Central memory CD8-positive, alpha-beta T cell (primary cell): ENCODE data around the gene ABHD8.
"Not testable (repeated sequence)": the region's sequence is repeated elsewhere in the genome, so short reads cannot be mapped to it uniquely, and the experiment has no call there.

Experiments used
- ATAC-seq: fragments of 150-1000 bp; cut with Tn5 transposase; replicated peaks from 2 replicates; pipeline ENCODE4 v1.10.0; 2022; ENCODE audit warnings: mild to moderate bottlenecking, moderate FRiP score, moderate number of reproducible peaks; ENCODE audit not compliant: poor library complexity, severe bottlenecking; ENCODE audit errors: extremely low read depth
- DNase-seq, 2 donors: peaks; one replicate each; pipeline ENCODE4 v3.0.0; 2021; ENCODE audit warnings: low spot score in 2 of 2
- H3K27ac Mint-ChIP-seq: one replicate; pipeline ENCODE4 v1.8.0; 2022; ENCODE audit warnings: low read depth, mild to moderate bottlenecking, moderate library complexity, mixed read lengths
- H3K27me3 Mint-ChIP-seq: one replicate; pipeline ENCODE4 v1.8.0; 2022; ENCODE audit warnings: mixed read lengths
- H3K36me3 Mint-ChIP-seq: one replicate; pipeline ENCODE4 v1.8.0; 2022; ENCODE audit warnings: mild to moderate bottlenecking, moderate library complexity, mixed read lengths; ENCODE audit not compliant: insufficient read depth
- H3K4me1 Mint-ChIP-seq: one replicate; pipeline ENCODE4 v1.8.0; 2022; ENCODE audit warnings: mixed read lengths
- H3K4me3 Mint-ChIP-seq: one replicate; pipeline ENCODE4 v1.8.0; 2022; ENCODE audit warnings: mild to moderate bottlenecking, moderate library complexity, mixed read lengths
- H3K9me3 Mint-ChIP-seq: one replicate; pipeline ENCODE4 v1.8.0; 2022; ENCODE audit warnings: mixed read lengths

The ABHD8 gene

DNA sequence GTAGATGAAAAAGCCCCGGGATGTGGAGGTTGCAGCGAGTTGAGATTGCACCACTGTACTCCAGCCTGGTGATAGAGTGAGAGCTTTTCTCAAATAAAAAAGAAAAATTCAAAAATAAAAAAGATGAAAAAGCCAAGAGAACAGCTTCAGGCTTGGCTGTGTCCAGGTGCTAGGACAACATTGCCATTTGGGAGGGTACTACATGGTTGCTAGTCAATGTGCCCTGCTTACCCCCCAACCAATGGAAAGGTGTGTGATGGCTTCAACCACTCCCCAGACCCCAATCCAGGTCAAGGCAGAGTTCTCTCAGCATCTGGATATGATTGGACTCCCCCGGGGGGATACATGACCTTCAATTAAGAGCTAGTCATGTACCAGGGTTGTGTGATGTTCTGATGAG, 23.8 kb downstream of the ABHD8 start:
- peaks cover 21% of the 10 kb centered on the region for H3K36me3 Mint-ChIP-seq

DNA sequence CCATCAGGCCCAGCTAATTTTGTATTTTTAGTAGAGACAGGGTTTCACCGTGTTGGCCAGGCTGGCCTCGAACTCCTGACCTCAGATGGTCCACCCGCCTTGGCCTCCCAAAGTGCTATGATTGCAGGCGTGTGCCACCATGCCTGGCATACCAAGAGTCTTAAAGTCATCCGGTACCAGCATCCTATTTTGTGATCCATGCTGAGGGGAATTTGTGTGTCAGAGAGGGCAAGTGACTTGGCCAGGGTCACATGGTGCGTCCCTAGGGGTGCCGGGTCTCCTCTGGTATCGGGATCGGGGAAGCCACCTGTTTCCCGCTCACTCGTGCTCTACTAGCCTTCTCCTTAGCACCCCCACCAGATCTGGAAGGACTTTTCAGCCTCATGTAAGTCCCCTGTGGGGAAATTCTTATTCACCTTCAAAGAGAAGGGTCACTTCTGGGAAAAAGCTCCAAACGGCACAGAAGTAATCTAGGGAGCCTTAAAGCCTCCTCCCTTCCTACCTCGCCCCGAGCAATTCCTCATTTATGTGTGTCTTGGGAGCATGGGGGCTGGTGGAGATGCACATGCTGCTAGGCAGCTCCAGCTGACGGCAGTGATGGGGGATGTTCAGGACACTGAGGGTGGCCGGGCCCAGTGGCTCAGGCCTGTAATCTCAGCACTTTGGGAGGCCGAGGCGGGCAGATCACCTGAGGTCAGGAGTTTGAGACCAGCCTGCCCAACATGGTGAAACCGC, 27.6 kb downstream of the ABHD8 start:
- Mint-ChIP-seq H3K27ac (no peak overlapping the region), H3K4me3 (no peak overlapping the region)

More for the DNA sequence above, 23.8 kb downstream of the ABHD8 start:
- Mint-ChIP-seq H3K27me3 (no peaks in the 10 kb centered on the region), H3K27ac (no peak overlapping the region), H3K4me3 (no peak overlapping the region), H3K4me1 (peaks cover 13% of the 10 kb centered on the region), H3K9me3 (no peaks in the 10 kb centered on the region)
- no peak for ATAC-seq
- no peak for DNase-seq

DNA sequence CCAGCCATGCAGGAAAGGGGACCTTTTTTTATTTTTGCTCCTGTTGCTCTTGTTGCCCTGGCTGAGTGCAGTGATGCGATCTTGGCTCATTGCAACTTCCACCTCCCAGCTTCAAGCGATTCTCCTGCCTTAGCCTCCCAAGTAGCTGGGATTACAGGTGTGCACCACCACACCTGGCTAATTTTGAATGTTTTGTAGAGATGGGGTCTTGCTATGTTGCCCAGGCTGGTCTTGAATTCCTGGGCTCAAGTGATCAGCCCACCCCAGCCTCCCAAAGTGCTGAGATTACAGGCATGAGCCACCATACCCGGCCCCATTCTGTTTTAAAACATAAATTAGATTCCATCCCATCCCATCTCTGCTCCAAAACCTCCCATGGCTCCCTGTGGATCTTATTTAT, 28.3 kb downstream of the ABHD8 start:
- H3K27ac Mint-ChIP-seq, H3K4me3 Mint-ChIP-seq, DNase-seq, H3K9me3 Mint-ChIP-seq, ATAC-seq, H3K4me1 Mint-ChIP-seq, H3K27me3 Mint-ChIP-seq: not testable (repeated sequence)
- H3K36me3 Mint-ChIP-seq = peaks cover 49% of the 10 kb centered on the region

More for the DNA sequence above, 27.6 kb downstream of the ABHD8 start:
- DNase-seq (no peak), ATAC-seq (no peak)
- no peaks in the 10 kb centered on the region for H3K27me3 Mint-ChIP-seq
- H3K9me3 Mint-ChIP-seq = no peaks in the 10 kb centered on the region
- no peaks in the 10 kb centered on the region for H3K4me1 Mint-ChIP-seq
- H3K36me3 Mint-ChIP-seq = peaks cover 44% of the 10 kb centered on the region

DNA sequence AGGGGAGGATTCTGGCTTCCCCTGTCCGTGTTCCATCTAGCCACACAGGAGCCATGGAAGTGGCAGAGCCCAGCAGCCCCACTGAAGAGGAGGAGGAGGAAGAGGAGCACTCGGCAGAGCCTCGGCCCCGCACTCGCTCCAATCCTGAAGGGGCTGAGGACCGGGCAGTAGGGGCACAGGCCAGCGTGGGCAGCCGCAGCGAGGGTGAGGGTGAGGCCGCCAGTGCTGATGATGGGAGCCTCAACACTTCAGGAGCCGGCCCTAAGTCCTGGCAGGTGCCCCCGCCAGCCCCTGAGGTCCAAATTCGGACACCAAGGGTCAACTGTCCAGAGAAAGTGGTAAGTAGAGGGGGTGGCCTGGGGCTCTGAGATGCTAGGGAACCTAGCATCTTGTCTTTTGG, 34.5 kb downstream of the ABHD8 start:
- ATAC-seq (no peak), DNase-seq (no peak)
- peaks cover 45% of the 10 kb centered on the region for H3K36me3 Mint-ChIP-seq
- no peak overlapping the region for H3K27ac Mint-ChIP-seq
- H3K4me1 Mint-ChIP-seq = peaks cover 13% of the 10 kb centered on the region
- peak overlapping the region; percentile 72 for H3K4me3 Mint-ChIP-seq
- no peaks in the 10 kb centered on the region for H3K9me3 Mint-ChIP-seq
- H3K27me3 Mint-ChIP-seq = no peaks in the 10 kb centered on the region

DNA sequence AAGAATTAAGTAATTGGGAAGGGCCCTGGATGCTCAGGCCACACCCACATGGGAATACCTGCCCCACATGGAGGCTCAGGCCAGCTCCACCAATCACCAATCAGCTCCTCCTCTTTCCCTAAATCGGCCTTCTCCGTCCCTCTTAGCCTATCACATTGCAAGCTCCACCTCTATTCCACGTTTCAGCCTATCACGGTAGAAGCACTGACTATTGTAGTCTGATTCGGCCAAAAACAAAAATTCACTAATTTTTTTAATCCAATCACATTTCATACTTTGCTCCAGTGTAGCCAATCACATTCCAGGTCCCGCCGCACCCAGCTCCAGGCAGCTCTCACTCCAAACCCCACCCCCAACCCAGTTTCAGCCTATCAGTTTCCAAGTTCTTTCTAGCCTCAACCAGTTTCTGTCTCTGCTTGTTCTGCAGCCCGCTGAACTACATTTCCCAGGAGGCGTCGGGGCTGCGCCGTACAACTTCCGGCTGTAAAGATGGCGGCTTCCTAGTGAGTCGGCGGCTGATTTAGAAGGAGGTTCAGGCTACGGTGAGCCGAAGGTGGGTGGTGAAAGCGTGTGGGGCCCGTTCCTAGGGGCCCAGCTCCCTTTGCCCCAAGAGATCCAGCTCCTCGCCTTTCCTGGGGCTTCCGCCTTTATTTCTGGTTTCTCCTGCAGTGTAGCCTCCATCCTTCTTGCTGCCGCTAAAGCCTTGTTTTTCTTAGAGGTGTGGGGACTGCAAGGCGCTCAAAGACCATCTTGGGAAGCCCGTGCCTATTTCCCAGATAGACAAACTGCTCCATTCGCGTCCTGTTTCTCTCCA, 36.0 kb downstream of the ABHD8 start, which contains the start of gene BABAM1:
Gene BABAM1, plus strand, starts transcription at position 469 of the 814 bp plus-strand sequence. CDS start 1,364 bp downstream, outside the sequence.
- Mint-ChIP-seq H3K27ac (peak within 1 kb of the TSS; percentile 61), H3K9me3 (no peaks in the 10 kb centered on the region), H3K4me3 (peak within 1 kb of the TSS; percentile 72), H3K36me3 (peaks cover 36% of the 10 kb centered on the region), H3K4me1 (peaks cover 13% of the 10 kb centered on the region), H3K27me3 (no peaks in the 10 kb centered on the region)
- ATAC-seq = peak; percentile 95
- DNase-seq = peak; percentile 78 to 94

DNA sequence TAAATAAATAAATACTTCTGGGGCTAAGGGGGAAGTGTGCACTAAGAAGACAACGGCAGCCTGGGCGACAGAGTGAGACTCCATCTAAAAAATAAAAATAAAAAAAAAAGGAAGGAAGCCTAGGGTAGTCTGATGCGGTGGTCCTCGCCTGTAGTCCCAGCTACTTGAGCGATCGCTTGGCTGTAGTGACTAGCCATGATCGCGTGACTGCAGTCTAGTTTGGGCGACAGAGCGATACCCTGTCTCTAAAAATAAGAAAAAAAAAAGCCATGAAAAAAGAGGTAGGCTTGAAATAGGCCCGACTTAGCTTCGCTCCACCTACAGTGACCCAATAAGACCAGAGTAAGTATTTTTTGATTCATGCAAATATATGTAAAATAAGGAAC, 36.6 kb downstream of the ABHD8 start:
- Mint-ChIP-seq H3K9me3 (no peaks in the 10 kb centered on the region), H3K4me3 (peak overlapping the region; percentile 72), H3K36me3 (peaks cover 30% of the 10 kb centered on the region), H3K27ac (peak overlapping the region; percentile 61), H3K4me1 (peaks cover 13% of the 10 kb centered on the region), H3K27me3 (no peaks in the 10 kb centered on the region)
- no peak for DNase-seq
- ATAC-seq = peak; percentile 0

DNA sequence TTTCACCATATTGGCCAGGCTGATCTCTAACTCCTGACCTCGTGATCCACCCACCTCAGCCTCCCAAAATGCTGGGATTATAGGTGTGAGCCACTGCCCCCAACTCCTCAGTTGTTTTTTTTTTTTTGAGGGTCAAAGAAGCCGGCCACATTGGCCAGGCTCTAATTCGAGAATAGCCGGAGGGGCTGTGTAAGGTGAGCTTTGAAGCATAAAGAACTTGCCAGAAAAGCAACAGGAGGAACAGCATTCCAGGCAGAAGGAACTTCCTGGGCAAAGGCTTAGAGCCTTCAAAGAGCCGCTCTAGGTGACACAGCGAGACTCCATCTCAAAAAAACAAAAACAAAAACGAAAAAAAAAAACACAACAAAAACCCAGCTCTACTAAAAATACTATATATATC, 37.2 kb downstream of the ABHD8 start:
- peaks cover 25% of the 10 kb centered on the region for H3K36me3 Mint-ChIP-seq
- H3K27me3 Mint-ChIP-seq = no peaks in the 10 kb centered on the region
- no peak overlapping the region for H3K27ac Mint-ChIP-seq
- H3K9me3 Mint-ChIP-seq = no peaks in the 10 kb centered on the region
- peaks cover 14% of the 10 kb centered on the region for H3K4me1 Mint-ChIP-seq
- H3K4me3 Mint-ChIP-seq = no peak overlapping the region
- ATAC-seq = no peak
- DNase-seq = no peak

DNA sequence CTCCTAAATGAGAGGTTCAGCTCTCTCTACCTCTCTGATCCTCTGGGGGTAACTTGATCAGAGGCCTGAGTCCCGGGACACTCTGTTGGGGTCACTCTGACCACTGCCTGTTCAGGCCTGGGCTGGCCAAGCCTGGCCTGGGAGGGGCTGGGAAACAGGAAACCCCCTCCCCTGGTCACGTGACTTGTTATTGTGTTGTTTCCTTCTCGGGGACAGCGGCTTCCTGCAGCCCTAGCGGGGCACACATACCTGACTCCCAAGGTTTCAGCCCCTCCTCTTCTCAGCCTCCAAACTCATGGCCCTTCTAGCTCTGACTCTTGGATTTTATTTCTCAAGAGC, 38.6 kb downstream of the ABHD8 start, which contains the start of gene USHBP1:
Gene USHBP1, minus strand, starts transcription at position 105 of the 339 bp plus-strand sequence. CDS start 446 bp downstream, outside the sequence.
- Mint-ChIP-seq H3K9me3 (no peaks in the 10 kb centered on the region), H3K36me3 (peaks cover 16% of the 10 kb centered on the region), H3K4me3 (no peak within 1 kb of the TSS), H3K4me1 (peaks cover 20% of the 10 kb centered on the region), H3K27me3 (no peaks in the 10 kb centered on the region), H3K27ac (no peak within 1 kb of the TSS)
- no peak for DNase-seq
- ATAC-seq = no peak

DNA sequence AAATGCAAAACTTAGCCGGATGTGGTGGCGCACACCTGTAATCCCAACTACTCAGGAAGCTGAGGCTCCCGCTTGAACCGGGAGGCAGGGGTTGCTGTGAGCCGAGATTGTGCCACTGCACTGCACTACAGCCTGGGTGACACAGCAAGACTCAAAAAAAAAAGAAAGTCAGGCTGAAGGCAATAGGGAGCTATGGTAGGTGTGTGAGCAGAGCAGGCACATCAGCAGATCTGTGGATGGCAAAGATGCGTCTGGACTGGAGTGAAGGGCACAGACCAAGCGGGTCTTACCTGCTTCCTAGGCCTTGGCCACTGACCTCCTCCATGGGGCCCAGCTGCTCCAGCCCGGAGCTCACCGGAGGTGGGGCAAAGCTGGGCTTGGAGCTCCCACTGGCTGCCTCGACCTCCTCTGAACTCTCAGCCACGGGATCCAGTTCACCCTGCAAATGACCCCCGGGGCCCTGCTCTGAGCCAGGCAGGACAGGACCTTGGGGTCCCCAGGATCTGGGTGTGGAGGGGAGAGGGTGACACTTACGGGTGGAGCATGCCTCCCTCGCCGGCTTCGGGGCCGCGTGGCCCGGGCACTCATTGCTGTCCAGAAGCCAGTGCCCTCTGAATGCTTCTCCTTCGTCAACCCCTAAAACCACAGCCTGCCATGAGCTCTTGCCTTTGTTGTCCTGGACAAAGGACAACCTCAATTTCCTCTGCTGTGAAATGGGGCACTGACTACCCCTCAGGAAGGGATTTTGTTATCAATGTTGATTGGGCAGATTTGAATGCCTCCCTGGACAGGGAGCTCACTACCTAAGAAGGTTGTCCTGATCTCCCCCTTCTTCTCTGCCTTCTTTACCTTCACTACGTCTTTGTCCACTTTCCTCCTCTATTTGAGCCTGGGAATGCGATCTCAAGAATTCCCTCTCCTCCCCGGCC, 39.2 kb downstream of the ABHD8 start:
- no peak for DNase-seq
- Mint-ChIP-seq H3K36me3 (peaks cover 12% of the 10 kb centered on the region), H3K27ac (no peak overlapping the region), H3K9me3 (no peaks in the 10 kb centered on the region), H3K27me3 (no peaks in the 10 kb centered on the region), H3K4me3 (no peak overlapping the region), H3K4me1 (peaks cover 20% of the 10 kb centered on the region)
- no peak for ATAC-seq

DNA sequence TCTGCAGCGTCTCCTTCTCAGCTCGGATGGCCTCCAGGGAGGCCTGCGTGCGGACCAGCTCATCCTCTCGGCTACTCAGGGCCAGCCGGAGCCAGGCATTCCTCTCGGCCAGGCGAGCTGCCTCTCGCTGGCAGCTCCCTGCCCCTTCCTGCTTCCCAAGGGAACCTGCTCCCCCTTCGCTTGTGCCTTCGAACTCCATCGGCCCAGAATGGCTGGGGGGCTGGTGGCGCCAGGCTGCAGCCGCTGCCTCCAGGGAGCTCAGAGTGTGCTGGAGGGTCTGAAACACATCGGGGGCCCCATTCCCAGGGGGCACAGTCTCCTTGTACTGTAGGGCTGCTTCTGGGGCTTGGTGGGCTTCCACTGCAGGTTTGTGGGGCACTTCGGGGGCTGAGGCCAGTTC, 40.7 kb downstream of the ABHD8 start:
- no peaks in the 10 kb centered on the region for H3K27me3 Mint-ChIP-seq
- no peak for ATAC-seq
- H3K9me3 Mint-ChIP-seq = no peaks in the 10 kb centered on the region
- H3K4me1 Mint-ChIP-seq = peaks cover 13% of the 10 kb centered on the region
- no peak for DNase-seq
- H3K4me3 Mint-ChIP-seq = no peak overlapping the region
- H3K27ac Mint-ChIP-seq = no peak overlapping the region
- peaks cover 7% of the 10 kb centered on the region for H3K36me3 Mint-ChIP-seq

DNA sequence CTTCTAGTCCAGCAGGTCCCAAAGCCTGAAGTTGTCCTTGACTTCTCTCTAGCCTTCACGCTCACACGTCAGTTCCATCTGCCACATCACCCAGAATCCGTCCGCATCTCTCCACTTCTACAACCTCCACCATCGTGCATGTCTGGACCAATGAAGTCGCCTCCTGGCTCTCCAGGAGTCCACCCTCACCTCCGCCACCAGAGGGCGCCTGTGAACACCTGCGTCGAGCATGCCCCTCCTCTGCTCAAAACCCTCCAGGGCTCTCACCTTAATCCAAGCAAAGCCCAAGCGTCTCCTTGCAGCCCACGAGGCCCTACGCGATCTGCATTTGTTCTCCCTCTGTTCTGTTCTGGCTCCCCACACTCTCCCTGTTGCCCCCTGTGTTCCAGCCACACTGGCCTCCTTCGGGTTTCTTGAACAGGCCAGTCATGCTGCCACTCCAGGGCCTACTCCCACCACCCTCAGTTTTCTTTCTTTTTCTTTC, 42.3 kb downstream of the ABHD8 start:
- Mint-ChIP-seq H3K4me3 (no peak overlapping the region), H3K9me3 (no peaks in the 10 kb centered on the region), H3K27ac (no peak overlapping the region), H3K36me3 (no peaks in the 10 kb centered on the region), H3K27me3 (no peaks in the 10 kb centered on the region), H3K4me1 (peaks cover 6% of the 10 kb centered on the region)
- DNase-seq (peak; percentile 83 to 88), ATAC-seq (peak; percentile 100)

DNA sequence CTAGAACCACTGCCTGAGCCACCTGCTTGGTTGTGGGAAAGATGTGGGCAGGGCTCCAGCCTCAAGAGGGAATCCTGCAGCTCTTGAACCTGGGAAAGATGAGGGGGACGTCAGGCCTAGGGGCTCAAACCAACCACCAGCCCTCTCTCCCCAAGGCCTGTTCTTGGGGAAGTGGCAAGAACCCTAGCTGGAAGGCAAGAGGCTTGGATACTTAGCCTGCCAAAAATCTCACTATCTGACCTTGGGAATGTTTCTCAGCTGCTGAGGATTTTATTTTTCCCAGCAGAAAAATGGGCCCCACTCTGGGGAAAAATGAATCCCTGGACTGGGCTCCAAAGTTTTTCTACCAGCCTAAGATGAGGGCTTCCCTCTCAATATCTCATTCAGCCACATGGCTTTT, 43.3 kb downstream of the ABHD8 start:
- H3K4me3 Mint-ChIP-seq = no peak overlapping the region
- no peaks in the 10 kb centered on the region for H3K9me3 Mint-ChIP-seq
- H3K27me3 Mint-ChIP-seq = no peaks in the 10 kb centered on the region

More for the DNA sequence above, 43.3 kb downstream of the ABHD8 start:
- no peak overlapping the region for H3K27ac Mint-ChIP-seq
- ATAC-seq = no peak
- H3K36me3 Mint-ChIP-seq = no peaks in the 10 kb centered on the region
- DNase-seq = no peak
- peaks cover 6% of the 10 kb centered on the region for H3K4me1 Mint-ChIP-seq
